H1 (cell line): ENCODE data around the gene DENND5B. TPM values are rescaled to one million over a fixed set of nuclear protein-coding genes. Genes with fewer than 3 reads are reported as not detected.

Source experiments
- CTCF ChIA-PET: fragments of 300-600 bp; sonication (Branson Sonifier 250); formaldehyde crosslinking; loops from one replicate; lab custom pipeline; 2021; ENCODE audit not compliant: partially characterized antibody; lab: Charles Lee
- POLR2A ChIA-PET: fragments of 300-600 bp; sonication (Branson Sonifier 250); formaldehyde crosslinking; loops from one replicate; lab custom pipeline; 2021; ENCODE audit warnings: inconsistent platforms; ENCODE audit not compliant: partially characterized antibody; lab: Charles Lee
- DNase-seq, 2 experiments: peaks; one replicate each; pipeline versions ENCODE4 v3.0.0 to v3.0.0-alpha.2; 2010 to 2022; ENCODE audit warnings: low spot score in 2 of 2, low read depth in 1 of 2, mixed read lengths in 1 of 2
- FAIRE-seq: peaks from 2 replicates; lab custom pipeline; 2011; peaks lifted over from hg19 to GRCh38; lab: Jason Lieb, UNC
- H2AFZ ChIP-seq: 2 replicates; pipeline ENCODE4 v1.8.1; 2012; ENCODE audit warnings: low read length, inconsistent platforms
- H2AK5ac ChIP-seq: 2 replicates; pipeline ENCODE4 v1.6.1; 2013; ENCODE audit warnings: low read depth, low read length
- H2BK120ac ChIP-seq: replicated peaks from 2 replicates; pipeline ENCODE3; 2013; ENCODE audit warnings: low read depth, low read length, inconsistent platforms
- H2BK12ac ChIP-seq: 2 replicates; pipeline ENCODE4 v1.6.1; 2013; ENCODE audit warnings: low read depth, low read length
- H2BK15ac ChIP-seq: 2 replicates; pipeline ENCODE4 v1.6.1; 2013; ENCODE audit warnings: low read length
- H2BK20ac ChIP-seq: 2 replicates; pipeline ENCODE4 v1.6.1; 2013; ENCODE audit warnings: low read length
- H2BK5ac ChIP-seq: 2 replicates; pipeline ENCODE4 v1.6.1; 2013; ENCODE audit warnings: low read depth, low read length
- H3K14ac ChIP-seq: 2 replicates; pipeline ENCODE4 v1.6.1; 2013; ENCODE audit warnings: inconsistent platforms; ENCODE audit not compliant: insufficient read length
- H3K18ac ChIP-seq: 2 replicates; pipeline ENCODE4 v1.6.1; 2013; ENCODE audit warnings: low read length; ENCODE audit errors: extremely low read depth
- H3K23ac ChIP-seq: 2 replicates; pipeline ENCODE4 v1.6.1; 2013; ENCODE audit warnings: inconsistent platforms; ENCODE audit not compliant: insufficient read length
- H3K23me2 ChIP-seq: 2 replicates; pipeline ENCODE4 v1.6.1; 2013; ENCODE audit warnings: low read depth, low read length
- H3K27ac ChIP-seq: 2 replicates; pipeline ENCODE4 v1.6.1; 2011; ENCODE audit warnings: low read depth, low read length, inconsistent platforms
- H3K27me3 ChIP-seq, 4 experiments: replicated peaks in 1 of 4; 1 replicate in 1 of 4; 2 replicates in 3 of 4; pipeline versions ENCODE4 v1.6.1 to v1.8.1; 2011 to 2013; ENCODE audit warnings: low read length in 3 of 4, mild to moderate bottlenecking in 3 of 4, inconsistent platforms in 2 of 4, mixed read lengths in 2 of 4, moderate library complexity in 1 of 4; ENCODE audit not compliant: control insufficient read depth in 3 of 4, insufficient read depth in 3 of 4; ENCODE audit errors: extremely low read depth in 1 of 4
- H3K36me3 ChIP-seq, 4 experiments: 2 replicates each; pipeline versions ENCODE4 v1.6.1 to v1.8.1; 2011 to 2013; ENCODE audit warnings: mild to moderate bottlenecking in 4 of 4, low read length in 3 of 4, moderate library complexity in 2 of 4, control low read depth in 1 of 4, inconsistent platforms in 1 of 4; ENCODE audit not compliant: insufficient read depth in 4 of 4, control insufficient read depth in 2 of 4
- H3K4ac ChIP-seq: replicated peaks from 2 replicates; pipeline ENCODE3; 2013; ENCODE audit warnings: low read length, low read depth, mixed read lengths, inconsistent platforms; ENCODE audit not compliant: insufficient read length
- H3K4me1 ChIP-seq, 4 experiments: replicated peaks in 1 of 4; 1 replicate in 1 of 4; 2 replicates in 3 of 4; pipeline versions ENCODE4 v1.6.1 to v1.8.1; 2011 to 2013; ENCODE audit warnings: low read length in 3 of 4, inconsistent platforms in 2 of 4, mixed read lengths in 1 of 4; ENCODE audit not compliant: insufficient read depth in 4 of 4, control insufficient read depth in 3 of 4
- H3K4me2 ChIP-seq, 2 experiments: 2 replicates each; pipeline versions ENCODE4 v1.6.1 to v1.8.1; 2011 to 2013; ENCODE audit warnings: low read depth in 2 of 2, low read length in 2 of 2, control low read depth in 1 of 2, inconsistent platforms in 1 of 2, mild to moderate bottlenecking in 1 of 2; ENCODE audit not compliant: insufficient read depth in 1 of 2
- H3K4me3 ChIP-seq, 4 experiments: fragments of 200-600, 300-600 bp in 1 of 4; sonication (generic), shearing (Covaris generic), sonication (Bioruptor Twin) in 1 of 4; 2 replicates each; pipeline versions ENCODE4 v1.5.1 to v1.8.1; 2011 to 2016; ENCODE audit warnings: low read length in 4 of 4, low read depth in 3 of 4, control low read depth in 2 of 4, inconsistent platforms in 2 of 4, mild to moderate bottlenecking in 2 of 4, mixed read lengths in 1 of 4, moderate library complexity in 1 of 4; ENCODE audit not compliant: insufficient read depth in 2 of 4; ENCODE audit errors: extremely low read depth in 1 of 4
- H3K56ac ChIP-seq: replicated peaks from 2 replicates; pipeline ENCODE3; 2013; ENCODE audit warnings: low read depth, mild to moderate bottlenecking, mixed read lengths, low read length, inconsistent platforms; ENCODE audit not compliant: insufficient read length
- H3K79me1 ChIP-seq: 2 replicates; pipeline ENCODE4 v1.6.1; 2013; ENCODE audit warnings: low read depth, low read length, control low read depth
- H3K79me2 ChIP-seq, 2 experiments: 2 replicates each; pipeline versions ENCODE4 v1.6.1 to v1.8.1; 2012 to 2013; ENCODE audit warnings: low read length in 2 of 2, mild to moderate bottlenecking in 2 of 2, inconsistent platforms in 1 of 2; ENCODE audit not compliant: insufficient read depth in 2 of 2, control insufficient read depth in 1 of 2
- H3K9ac ChIP-seq, 4 experiments: replicated peaks in 1 of 4; 1 replicate in 1 of 4; 2 replicates in 3 of 4; pipeline versions ENCODE4 v1.6.1 to v1.8.1; 2011 to 2013; ENCODE audit warnings: low read depth in 3 of 4, low read length in 3 of 4, control low read depth in 2 of 4, mild to moderate bottlenecking in 2 of 4, moderate library complexity in 2 of 4, inconsistent platforms in 1 of 4; ENCODE audit errors: extremely low read depth in 1 of 4
- H3K9me3 ChIP-seq, 2 experiments: 2 replicates each; pipeline versions ENCODE4 v1.6.1 to v1.8.1; 2012 to 2013; ENCODE audit warnings: mild to moderate bottlenecking in 2 of 2, moderate library complexity in 2 of 2, control low read depth in 1 of 2, inconsistent platforms in 1 of 2, low read depth in 1 of 2, low read length in 1 of 2, mixed read lengths in 1 of 2; ENCODE audit not compliant: insufficient read depth in 2 of 2
- H4K20me1 ChIP-seq, 2 experiments: replicated peaks in 1 of 2; 2 replicates each; pipeline versions ENCODE3 to v1.8.1; 2011 to 2013; ENCODE audit warnings: inconsistent platforms in 2 of 2, low read length in 2 of 2, mild to moderate bottlenecking in 1 of 2; ENCODE audit not compliant: insufficient read depth in 2 of 2, control insufficient read depth in 1 of 2
- H4K5ac ChIP-seq: 2 replicates; pipeline ENCODE4 v1.6.1; 2013; ENCODE audit warnings: low read length, low read depth, mixed read lengths, inconsistent platforms; ENCODE audit not compliant: insufficient read length
- H4K8ac ChIP-seq: 2 replicates; pipeline ENCODE4 v1.8.0; 2013; ENCODE audit warnings: mild to moderate bottlenecking, moderate library complexity, low read length, inconsistent platforms; ENCODE audit not compliant: insufficient read depth; ENCODE audit errors: extremely low read depth
- H4K91ac ChIP-seq: replicated peaks from 2 replicates; pipeline ENCODE3; 2013; ENCODE audit warnings: low read length, mixed read lengths, inconsistent platforms; ENCODE audit not compliant: insufficient read length
- ATF2 ChIP-seq: IDR thresholded peaks from 2 replicates; pipeline ENCODE4 v1.6.1; 2012; ENCODE audit warnings: low read length, inconsistent platforms
- CBX5 ChIP-seq: fragments of 300-800, 300-1000 bp; sonication (generic); IDR thresholded peaks from 2 replicates; pipeline ENCODE4 v1.7.1; 2016; ENCODE audit warnings: antibody characterized with exemption, low read length, low read depth
- KDM5A ChIP-seq: fragments of 200-600 bp; IDR thresholded peaks from 2 replicates; pipeline ENCODE4 v1.7.1; 2012; ENCODE audit warnings: mild to moderate bottlenecking, low read length, inconsistent platforms, mixed read lengths
- MAX ChIP-seq: IDR thresholded peaks from 2 replicates; pipeline ENCODE4 v1.6.1; 2012; ENCODE audit warnings: inconsistent platforms
- POLR2A ChIP-seq, 2 experiments: IDR thresholded peaks; 1 replicate in 1 of 2; 2 replicates in 1 of 2; pipeline ENCODE4 v1.6.1; 2011; ENCODE audit warnings: low read depth in 2 of 2, low read length in 2 of 2, mild to moderate bottlenecking in 2 of 2; ENCODE audit errors: control extremely low read depth in 1 of 2
- POLR2AphosphoS5 ChIP-seq: IDR thresholded peaks from 2 replicates; pipeline ENCODE4 v1.6.1; 2011; ENCODE audit warnings: low read depth, low read length
- RAD21 ChIP-seq, 2 experiments: IDR thresholded peaks in 1 of 2; conservative IDR thresholded peaks in 1 of 2; 2 replicates each; pipeline ENCODE4 v1.6.1; 2011; ENCODE audit warnings: low read depth in 2 of 2, low read length in 2 of 2, improper control_type of control experiment in 1 of 2, inconsistent platforms in 1 of 2, mild to moderate bottlenecking in 1 of 2, moderate library complexity in 1 of 2
- SIN3A ChIP-seq, 2 experiments: IDR thresholded peaks in 1 of 2; conservative IDR thresholded peaks in 1 of 2; 2 replicates each; pipeline ENCODE4 v1.6.1; 2011 to 2012; ENCODE audit warnings: low read length in 2 of 2, improper control_type of control experiment in 1 of 2, low read depth in 1 of 2, mild to moderate bottlenecking in 1 of 2
- SP4 ChIP-seq: IDR thresholded peaks from 2 replicates; pipeline ENCODE4 v1.6.1; 2012; ENCODE audit warnings: low read length, inconsistent platforms
- TEAD4 ChIP-seq: IDR thresholded peaks from 2 replicates; pipeline ENCODE4 v1.6.1; 2012; ENCODE audit warnings: low read depth, low read length, inconsistent platforms, mixed read lengths
- USF2 ChIP-seq: IDR thresholded peaks from 2 replicates; pipeline ENCODE4 v1.6.1; 2011; ENCODE audit warnings: low read length, improper control_type of control experiment
- WGBS, 2 experiments: shearing (Covaris generic) in 1 of 2; methylation state at CpG; one replicate each; pipeline versions ENCODE4 v1.1.6 to v1.1.7; 2013 to 2015; ENCODE audit warnings: low lambda C conversion rate in 2 of 2, mixed read lengths in 2 of 2, inconsistent platforms in 1 of 2, low coverage in 1 of 2, missing lambda C conversion rate in 1 of 2; ENCODE audit not compliant: insufficient replicate concordance in 2 of 2, insufficient coverage in 1 of 2, insufficient read length in 1 of 2; ENCODE audit errors: extremely low coverage in 1 of 2, missing lambda C conversion rate in 1 of 2; 5-methylcytosine and 5-hydroxymethylcytosine counted together
- polyA plus RNA-seq, 7 experiments: library from polyadenylated mRNA; depleted of rRNA in 3 of 7; stranded (reverse) in 5 of 7; unstranded in 2 of 7; fragments of >200 nt in 5 of 7; fragments of 200-250 nt in 2 of 7; gene quantifications; 1 replicate in 5 of 7; 2 replicates in 1 of 7; 4 replicates in 1 of 7; pipeline versions ENCODE4 v1.2.1 to v1.2.3, GENCODE V29; 2011 to 2013; ENCODE audit warnings: missing spikeins in 2 of 7, mixed read lengths in 2 of 7
- total RNA-seq: library from RNA; stranded (reverse); fragmentation: NEBNext Ultra II Directional; extraction: Animal tissue kit (Norgen Biotek cat#: 25700); gene quantifications from 2 replicates; pipeline ENCODE4 v1.2.1, GENCODE V29; 2021

DENND5B gene
- total and polyA plus RNA-seq, 2 of the 8 experiments (the other 6 are each of a cell fraction or from before 2014, with no cell fraction given): 13.4 to 20.2 TPM

- H4K8ac ChIP-seq: no peak overlapping the region; the same call in 1 of the 2 replicates
- no peak overlapping the region for H3K4me2 ChIP-seq
- no peak overlapping the region for H3K14ac ChIP-seq
- H3K27me3 ChIP-seq: no peaks in the 10 kb centered on the region
- H3K79me1 ChIP-seq: no peaks in the 10 kb centered on the region
- peaks cover 0 to 3% (median 0%) of the 10 kb centered on the region in 4 experiments; a peak in 1 of 7 replicates for H3K4me1 ChIP-seq
- H3K56ac ChIP-seq: no peak overlapping the region
- H2BK5ac ChIP-seq: no peak overlapping the region
- POLR2A ChIA-PET: interaction anchor here (0.6 kb wide), 1 partner anchor 45 kb away, joined by 4 read pairs; no protein-coding TSS in a partner anchor
- no peak overlapping the region for H2BK12ac ChIP-seq
- no peak overlapping the region for H2BK120ac ChIP-seq
- H4K91ac ChIP-seq: no peak overlapping the region
- FAIRE-seq (no peak), DNase-seq (no peak)
- no peaks in the 10 kb centered on the region for H4K20me1 ChIP-seq
- no peak overlapping the region for H2AFZ ChIP-seq
- H3K27ac ChIP-seq: no peak overlapping the region
- H3K23me2 ChIP-seq: no peaks in the 10 kb centered on the region
- no peaks in the 10 kb centered on the region for H3K9me3 ChIP-seq
- CTCF ChIA-PET: interaction anchor here (1.1 to 1.2 kb wide), 2 partner anchors 30 to 63 kb away, joined by 3 read pairs; no protein-coding TSS in a partner anchor
- WGBS, 2 experiments: 90% methylated on average over 7 of the region's 7 CpGs; no CpG with 5 or more reads in 1 of the 2 experiments
- H3K23ac ChIP-seq: no peak overlapping the region
- H2BK15ac ChIP-seq: no peak overlapping the region
- no peaks in the 10 kb centered on the region for H3K79me2 ChIP-seq
- no peak overlapping the region for H4K5ac ChIP-seq
- no peak overlapping the region for H3K9ac ChIP-seq
- H2BK20ac ChIP-seq: no peak overlapping the region
- no peaks in the 10 kb centered on the region for H3K36me3 ChIP-seq
- H3K4ac ChIP-seq: no peak overlapping the region
- no peak overlapping the region for H3K18ac ChIP-seq
- no peak overlapping the region for H2AK5ac ChIP-seq
- no peak overlapping the region for H3K4me3 ChIP-seq
- TF ChIP-seq ATF2 (no peak), USF2 (no peak), SIN3A (conservative IDR thresholded peaks at IDR 0.05 in 1 of 2, IDR thresholded peaks at IDR 0.05 in 1 of 2; ENCODE audit: low read depth in 1 of 2, low read length in 2 of 2) (no peak), POLR2AphosphoS5 (no peak), CBX5 (no peak), POLR2A (IDR thresholded peaks at IDR 0.05; ENCODE audit: control extremely low read depth in 1 of 2, low read depth in 2 of 2, low read length in 2 of 2) (no peak), MAX (no peak), TEAD4 (no peak), KDM5A (no peak), SP4 (no peak), RAD21 (IDR thresholded peaks at IDR 0.05 in 1 of 2, conservative IDR thresholded peaks at IDR 0.05 in 1 of 2; ENCODE audit: low read depth in 2 of 2, low read length in 2 of 2) (no peak)
Observed at GRCh38 chr12:31471823-31472222, 119.1 kb downstream of the DENND5B start.
